H9 (cell line): ENCODE measurements around the gene DPYSL5. TPM values are rescaled to one million over a fixed set of nuclear protein-coding genes. Genes with fewer than 3 reads are reported as not detected.

Experiments used
- DNase-seq: peaks from one replicate; pipeline ENCODE4 v3.0.0-alpha.2; 2017
- H2AFZ ChIP-seq: one replicate; pipeline ENCODE4 v1.6.1; 2013; ENCODE audit warnings: mild to moderate bottlenecking, low read length, control low read depth, moderate library complexity
- H2AK5ac ChIP-seq: 2 replicates; pipeline ENCODE4 v1.6.1; 2013; ENCODE audit warnings: low read length, control low read depth, mixed read lengths; ENCODE audit not compliant: insufficient read length
- H2BK120ac ChIP-seq: one replicate; pipeline ENCODE4 v1.6.1; 2013; ENCODE audit warnings: low read depth, mild to moderate bottlenecking, low read length, control low read depth, inconsistent platforms; ENCODE audit not compliant: poor library complexity, severe bottlenecking
- H2BK12ac ChIP-seq: 2 replicates; pipeline ENCODE4 v1.6.1; 2013; ENCODE audit warnings: low read length, control low read depth, mixed read lengths, low read depth; ENCODE audit not compliant: insufficient read length
- H2BK15ac ChIP-seq: 2 replicates; pipeline ENCODE4 v1.6.1; 2013; ENCODE audit warnings: low read depth, low read length, control low read depth
- H2BK20ac ChIP-seq: one replicate; pipeline ENCODE4 v1.6.1; 2013; ENCODE audit warnings: low read depth, mild to moderate bottlenecking, low read length, control low read depth, inconsistent platforms; ENCODE audit not compliant: poor library complexity, severe bottlenecking
- H2BK5ac ChIP-seq: 2 replicates; pipeline ENCODE4 v1.6.1; 2013; ENCODE audit warnings: low read length, control low read depth, mixed read lengths; ENCODE audit not compliant: insufficient read length
- H3K14ac ChIP-seq: 2 replicates; pipeline ENCODE4 v1.6.1; 2013; ENCODE audit warnings: low read length, control low read depth; ENCODE audit not compliant: insufficient read depth
- H3K18ac ChIP-seq: 2 replicates; pipeline ENCODE4 v1.6.1; 2013; ENCODE audit warnings: low read depth, mild to moderate bottlenecking, mixed read lengths, low read length, control low read depth; ENCODE audit not compliant: insufficient read length
- H3K23ac ChIP-seq: 2 replicates; pipeline ENCODE4 v1.6.1; 2013; ENCODE audit warnings: low read length, control low read depth, mixed read lengths, low read depth; ENCODE audit not compliant: insufficient read length
- H3K23me2 ChIP-seq: 2 replicates; pipeline ENCODE4 v1.6.1; 2013; ENCODE audit warnings: low read depth, mild to moderate bottlenecking, mixed read lengths, low read length, control low read depth; ENCODE audit not compliant: insufficient read length, poor library complexity, severe bottlenecking
- H3K27ac ChIP-seq: 2 replicates; pipeline ENCODE4 v1.5.1; 2013; ENCODE audit warnings: low read length, control low read depth, mixed read lengths, low read depth; ENCODE audit not compliant: insufficient read length
- H3K27me3 ChIP-seq: 2 replicates; pipeline ENCODE4 v1.6.1; 2013; ENCODE audit warnings: low read length, control low read depth, inconsistent platforms; ENCODE audit not compliant: insufficient read depth
- H3K4ac ChIP-seq: 2 replicates; pipeline ENCODE4 v1.6.1; 2013; ENCODE audit warnings: low read depth, mild to moderate bottlenecking, control low read depth, inconsistent platforms, low read length, moderate library complexity
- H3K4me1 ChIP-seq: 2 replicates; pipeline ENCODE4 v1.6.1; 2013; ENCODE audit warnings: low read length, control low read depth, inconsistent platforms; ENCODE audit not compliant: insufficient read depth
- H3K4me2 ChIP-seq: 2 replicates; pipeline ENCODE4 v1.6.1; 2013; ENCODE audit warnings: low read length, control low read depth, mixed read lengths; ENCODE audit not compliant: insufficient read length, insufficient read depth
- H3K56ac ChIP-seq: 2 replicates; pipeline ENCODE4 v1.6.1; 2013; ENCODE audit warnings: low read depth, mild to moderate bottlenecking, mixed read lengths, low read length, control low read depth; ENCODE audit not compliant: insufficient read length
- H3K79me1 ChIP-seq: 2 replicates; pipeline ENCODE4 v1.6.1; 2013; ENCODE audit warnings: low read depth, mild to moderate bottlenecking, moderate library complexity, low read length, control low read depth, inconsistent platforms; ENCODE audit not compliant: insufficient read depth, poor library complexity, severe bottlenecking
- H3K79me2 ChIP-seq: 2 replicates; pipeline ENCODE4 v1.6.1; 2013; ENCODE audit warnings: low read length, control low read depth, inconsistent platforms; ENCODE audit not compliant: insufficient read depth
- H3K9ac ChIP-seq: 2 replicates; pipeline ENCODE4 v1.6.1; 2013; ENCODE audit warnings: low read length, control low read depth, mixed read lengths; ENCODE audit not compliant: insufficient read length; ENCODE audit errors: extremely low read depth
- H3K9me3 ChIP-seq: one replicate; pipeline ENCODE4 v1.6.1; 2013; ENCODE audit warnings: low read depth, low read length, inconsistent platforms; ENCODE audit not compliant: control insufficient read depth
- H3T11ph ChIP-seq: one replicate; pipeline ENCODE4 v1.6.1; 2013; ENCODE audit warnings: mild to moderate bottlenecking, low read length, control low read depth, inconsistent platforms
- H4K20me1 ChIP-seq: one replicate; pipeline ENCODE4 v1.6.1; 2013; ENCODE audit not compliant: control insufficient read depth, insufficient read length, insufficient read depth
- H4K5ac ChIP-seq: 2 replicates; pipeline ENCODE4 v1.6.1; 2013; ENCODE audit warnings: low read depth, mild to moderate bottlenecking, mixed read lengths, low read length, control low read depth; ENCODE audit not compliant: insufficient read length
- H4K8ac ChIP-seq: replicated peaks from 2 replicates; pipeline ENCODE4 v1.6.1; 2013; ENCODE audit warnings: low read length, control low read depth, mixed read lengths, low read depth; ENCODE audit not compliant: insufficient read length
- H4K91ac ChIP-seq: 2 replicates; pipeline ENCODE4 v1.6.1; 2013; ENCODE audit warnings: low read depth, mild to moderate bottlenecking, moderate library complexity, mixed read lengths, low read length, control low read depth; ENCODE audit not compliant: insufficient read length
- H3K27ac Mint-ChIP-seq, 3 experiments: 2 replicates in 2 of 3; 3 replicates in 1 of 3; pipeline ENCODE4 v1.8.0; 2020 to 2021; ENCODE audit warnings: mixed read lengths in 3 of 3, mild to moderate bottlenecking in 1 of 3, moderate library complexity in 1 of 3
- H3K27me3 Mint-ChIP-seq: 2 replicates; pipeline ENCODE4 v1.8.0; 2021; ENCODE audit warnings: low read depth, mild to moderate bottlenecking, moderate library complexity, mixed read lengths
- H3K36me3 Mint-ChIP-seq, 3 experiments: 2 replicates in 2 of 3; 3 replicates in 1 of 3; pipeline ENCODE4 v1.8.0; 2020 to 2021; ENCODE audit warnings: low read depth in 3 of 3, mixed read lengths in 3 of 3; ENCODE audit not compliant: insufficient read depth in 1 of 3
- H3K4me1 Mint-ChIP-seq, 2 experiments: 2 replicates each; pipeline ENCODE4 v1.8.0; 2020; ENCODE audit warnings: mixed read lengths in 2 of 2
- H3K4me3 Mint-ChIP-seq, 2 experiments: 2 replicates in 1 of 2; 3 replicates in 1 of 2; pipeline ENCODE4 v1.8.0; 2020 to 2021; ENCODE audit warnings: mild to moderate bottlenecking in 2 of 2, mixed read lengths in 2 of 2, moderate library complexity in 1 of 2
- H3K9me3 Mint-ChIP-seq, 2 experiments: 2 replicates in 1 of 2; 3 replicates in 1 of 2; pipeline ENCODE4 v1.8.0; 2020; ENCODE audit warnings: mild to moderate bottlenecking in 2 of 2, mixed read lengths in 2 of 2, moderate library complexity in 1 of 2
- CTCF ChIP-seq: fragments of 200-600 bp; sonication (generic); conservative IDR thresholded peaks from 3 replicates; pipeline ENCODE4 v1.8.0; 2021; ENCODE audit warnings: antibody characterized with exemption, mild to moderate bottlenecking
- WGBS: extraction: QIAGEN DNeasy Blood & Tissue Kit; methylation state at CpG from one replicate; pipeline ENCODE4 v1.1.7; 2013; ENCODE audit warnings: missing lambda C conversion rate, low lambda C conversion rate, mixed read lengths; ENCODE audit not compliant: insufficient read length; ENCODE audit errors: extremely low coverage; 5-methylcytosine and 5-hydroxymethylcytosine counted together
- total RNA-seq: library from RNA; stranded (reverse); gene quantifications from 2 replicates; pipeline ENCODE4 v1.2.1, GENCODE V29; 2021

Gene DPYSL5
- total RNA-seq, 1 experiment from 2014 or later: 6.4 TPM

GRCh38 chr2:26914659-26915310 lies 66.9 kb downstream of the DPYSL5 start:
- no peak overlapping the region for H2AK5ac ChIP-seq
- DNase-seq: no peak
- no peak overlapping the region for H2BK20ac ChIP-seq
- H3K4ac ChIP-seq: no peak overlapping the region
- no peak overlapping the region for H2BK15ac ChIP-seq
- no peaks in the 10 kb centered on the region for H3K27me3 ChIP-seq
- no peaks in the 10 kb centered on the region for H3K9me3 ChIP-seq
- Mint-ChIP-seq H3K27me3 (peaks cover 3% of the 10 kb centered on the region), H3K4me1 (peaks cover 0 to 13% of the 10 kb centered on the region in 2 experiments), H3K4me3 (no peak overlapping the region), H3K27ac (no peak overlapping the region), H3K36me3 (peaks cover 0 to 10% (median 2%) of the 10 kb centered on the region in 3 experiments; a peak in 3 of 7 replicates), H3K9me3 (no peaks in the 10 kb centered on the region; a peak in 1 of 5 replicates)
- H3K79me1 ChIP-seq: no peaks in the 10 kb centered on the region
- no peak overlapping the region for H4K5ac ChIP-seq
- no peak overlapping the region for H3K4me2 ChIP-seq
- H3K23me2 ChIP-seq: peaks cover 3% of the 10 kb centered on the region
- no peak overlapping the region for H2BK120ac ChIP-seq
- H3T11ph ChIP-seq: no peak overlapping the region
- no peak overlapping the region for H3K56ac ChIP-seq
- H2BK5ac ChIP-seq: no peak overlapping the region
- H4K8ac ChIP-seq: no peak overlapping the region
- TF ChIP-seq CTCF: no peak
- peaks cover 2% of the 10 kb centered on the region; the same call in 1 of the 2 replicates for H3K4me1 ChIP-seq
- no peak overlapping the region for H3K23ac ChIP-seq
- no peak overlapping the region for H3K27ac ChIP-seq
- H3K14ac ChIP-seq: no peak overlapping the region
- no CpG with 5 or more reads among the region's 4 CpGs for WGBS
- no peak overlapping the region for H4K91ac ChIP-seq
- no peak overlapping the region for H3K18ac ChIP-seq
- no peaks in the 10 kb centered on the region for H3K79me2 ChIP-seq
- no peak overlapping the region for H2BK12ac ChIP-seq
- no peak overlapping the region for H2AFZ ChIP-seq
- H4K20me1 ChIP-seq: no peaks in the 10 kb centered on the region
- no peak overlapping the region for H3K9ac ChIP-seq
